GM18909 (cell line): ENCODE data around the gene EIF1AX.
"Not testable (repeated sequence)": the region's sequence is repeated elsewhere in the genome, so short reads cannot be mapped to it uniquely, and the experiment has no call there.

Experiments
- ATAC-seq: cut with Tn5 transposase; IDR thresholded peaks from one replicate; pipeline ENCODE4 v1.9.1; 2021; ENCODE audit warnings: mild to moderate bottlenecking; ENCODE audit not compliant: unreplicated experiment, poor library complexity

The EIF1AX gene, protein sequence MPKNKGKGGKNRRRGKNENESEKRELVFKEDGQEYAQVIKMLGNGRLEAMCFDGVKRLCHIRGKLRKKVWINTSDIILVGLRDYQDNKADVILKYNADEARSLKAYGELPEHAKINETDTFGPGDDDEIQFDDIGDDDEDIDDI

DNA sequence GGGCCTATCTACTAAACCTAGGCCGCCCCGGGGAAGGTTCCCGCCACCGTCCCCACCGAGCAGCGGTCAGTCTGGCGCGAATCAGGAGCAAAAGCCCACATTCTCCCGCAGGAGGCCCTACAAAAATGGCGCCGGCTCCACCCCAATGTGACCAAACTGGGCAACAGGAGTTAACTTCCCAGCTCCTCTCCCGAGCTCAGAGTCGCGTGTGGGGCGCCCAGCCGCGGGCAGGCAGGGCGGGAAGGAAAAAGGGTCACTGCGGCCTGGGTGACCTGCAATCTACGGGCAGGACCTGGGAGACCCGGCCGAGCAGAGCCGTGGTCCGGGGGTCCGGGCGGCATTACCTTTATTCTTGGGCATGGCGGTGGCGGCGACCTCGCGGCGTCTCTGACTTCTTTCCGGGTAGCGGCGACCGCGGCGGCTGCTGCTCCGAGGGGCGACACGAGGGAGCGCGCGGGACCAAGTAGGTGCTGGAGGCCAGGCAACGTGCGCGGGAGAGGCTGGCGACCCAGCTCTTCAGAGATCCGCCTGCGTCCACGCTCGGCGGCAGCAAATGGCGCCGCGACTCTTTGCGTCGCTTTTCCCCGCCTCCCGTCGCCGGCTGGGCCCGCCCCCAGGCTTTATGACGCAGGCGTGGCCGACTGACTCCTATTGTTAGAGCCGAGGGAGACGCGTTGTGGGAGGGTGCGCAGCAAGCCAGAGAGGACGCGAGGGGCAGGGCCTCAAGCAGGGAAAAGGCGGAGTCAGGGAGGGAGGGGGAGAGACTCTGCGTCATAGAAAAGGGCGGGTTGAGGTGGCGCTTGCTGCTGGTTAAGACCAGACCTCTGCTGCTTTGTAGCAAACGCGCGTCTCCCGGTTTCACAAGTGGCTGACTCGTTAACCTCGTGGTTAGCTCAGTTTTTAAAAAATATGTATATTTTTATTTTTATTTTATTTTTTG, at the start of gene EIF1AX:
Gene EIF1AX, minus strand, starts transcription at position 558 of the 940 bp plus-strand sequence. Its CDS starts 198 bp downstream, at position 360.
- ATAC-seq = peak; percentile 99

DNA sequence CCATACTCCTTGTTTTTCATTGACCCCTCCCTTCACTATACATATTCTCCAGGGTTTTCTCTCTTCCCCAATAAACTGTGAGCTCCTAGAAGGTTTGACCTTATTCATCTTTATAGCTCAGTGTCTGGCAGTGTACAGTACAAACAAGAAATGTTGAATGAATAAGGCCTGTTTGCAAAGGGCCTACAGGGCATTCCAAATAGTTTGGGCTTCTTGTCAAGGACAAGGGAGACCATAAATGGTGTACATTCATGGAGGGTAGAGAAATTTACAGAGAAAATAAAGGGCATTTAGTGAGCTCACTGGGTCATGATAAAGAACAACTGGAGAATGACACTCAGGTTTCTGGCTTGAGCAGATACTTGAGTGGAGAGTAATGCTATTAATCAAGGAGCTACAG, 47.5 kb upstream of the EIF1AX start:
- ATAC-seq = no peak

DNA sequence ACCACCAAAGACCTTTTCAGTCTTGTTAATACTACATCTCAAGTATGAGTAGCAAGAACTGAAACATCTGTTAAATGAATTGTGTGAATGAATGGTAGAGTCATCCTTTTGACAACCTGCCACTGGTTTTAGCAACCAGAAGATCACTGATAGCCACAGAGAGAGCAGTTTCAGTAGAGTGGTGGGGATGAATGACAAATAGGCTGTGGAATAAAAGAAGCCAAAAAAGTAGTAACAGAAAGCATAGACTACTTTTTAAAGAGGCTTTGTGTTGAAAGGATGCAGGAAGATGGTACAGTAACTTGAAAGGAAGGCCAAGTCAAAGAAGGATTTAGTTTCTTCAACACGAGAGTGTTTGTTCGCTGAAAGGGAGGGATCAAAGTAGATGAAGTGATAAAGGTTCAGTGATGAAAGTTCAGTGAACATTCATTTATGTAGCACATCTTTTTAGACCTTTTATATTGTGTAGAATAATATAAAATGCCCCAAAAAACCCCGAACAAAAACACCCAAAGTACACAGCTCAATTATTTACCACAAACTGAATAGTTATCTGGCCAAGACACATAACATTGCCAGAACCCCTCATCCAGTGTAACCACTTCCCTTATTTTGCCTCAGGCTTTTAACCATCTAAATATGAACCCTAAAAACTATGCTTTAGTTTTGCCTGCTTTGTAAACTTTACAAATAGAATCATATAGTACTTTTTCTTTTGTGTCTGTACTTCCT, 40.1 kb upstream of the EIF1AX start:
- ATAC-seq = no peak

DNA sequence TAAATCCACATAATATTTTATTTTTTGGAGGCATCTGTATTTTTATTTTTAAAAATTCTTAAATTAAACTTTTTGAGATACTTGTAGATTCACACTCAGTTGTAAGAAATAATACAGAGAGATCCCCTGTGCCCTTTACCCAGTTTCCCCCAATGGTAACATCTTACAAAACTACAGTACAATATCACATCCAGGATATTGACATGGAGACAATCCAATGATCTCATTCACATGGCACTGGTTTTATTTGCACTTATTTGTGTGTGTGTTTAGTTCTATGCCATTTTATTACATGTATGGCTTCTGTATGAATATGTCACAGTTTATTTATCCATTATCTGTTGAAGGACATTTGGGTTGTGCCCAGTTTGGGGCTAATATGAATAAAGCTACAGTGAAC, 35.5 kb upstream of the EIF1AX start:
- ATAC-seq = no peak

DNA sequence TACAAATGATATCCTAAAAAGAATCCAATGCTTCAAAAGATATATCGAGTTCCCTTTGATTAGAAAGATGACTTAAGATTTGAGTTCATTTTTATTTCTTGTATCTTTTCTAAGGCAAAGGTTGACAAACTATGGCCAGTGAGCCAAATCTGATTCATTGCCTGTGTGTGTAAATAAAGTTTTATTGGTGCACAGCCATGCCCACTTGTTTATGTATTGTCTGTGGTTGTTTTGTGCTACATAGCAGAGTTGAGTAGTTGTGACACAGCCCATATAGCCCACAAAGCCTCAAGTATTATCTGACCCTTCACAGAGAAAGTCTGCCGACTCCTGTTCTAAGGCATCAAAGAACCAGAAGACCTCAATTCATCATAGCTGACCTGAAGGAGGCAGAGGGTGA, 32.2 kb upstream of the EIF1AX start:
- ATAC-seq = no peak

DNA sequence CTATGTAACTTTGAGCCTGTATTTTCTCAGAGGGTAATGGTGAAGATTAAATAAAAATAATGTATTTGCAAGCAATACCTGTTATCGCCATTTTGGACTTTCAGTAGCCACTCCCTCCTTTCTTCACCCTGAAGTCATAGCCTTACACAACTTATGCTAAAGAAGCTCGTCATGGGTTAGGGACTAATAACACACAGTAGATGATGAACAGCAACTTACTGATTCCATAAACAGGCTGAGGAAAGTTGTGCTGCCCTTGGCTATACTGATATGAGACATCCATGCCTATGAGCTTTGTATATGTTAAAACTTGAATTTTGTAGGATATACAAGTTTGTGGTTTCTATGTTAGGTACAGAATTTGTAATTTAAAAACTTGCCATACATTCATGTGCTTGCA, 31.7 kb upstream of the EIF1AX start:
- no peak for ATAC-seq

DNA sequence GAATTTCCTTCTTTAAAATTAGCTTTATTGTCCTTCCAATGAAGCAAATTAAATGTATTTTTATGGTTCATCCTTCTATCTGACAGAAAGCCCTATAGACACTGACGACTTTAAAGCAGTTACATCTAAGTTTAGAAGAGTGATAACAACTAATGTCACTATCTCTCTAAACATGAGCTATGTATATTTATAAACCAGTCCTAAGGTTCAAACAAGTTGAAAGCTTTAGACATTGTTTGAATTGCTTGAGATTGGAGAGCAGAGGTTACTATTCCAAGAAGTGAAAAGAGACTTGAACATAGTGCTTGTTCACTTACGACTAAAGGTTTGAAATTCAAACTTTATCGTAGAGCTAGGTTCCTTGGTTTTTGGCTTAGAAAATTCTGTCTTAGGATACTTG, 30.2 kb upstream of the EIF1AX start:
- no peak for ATAC-seq

DNA sequence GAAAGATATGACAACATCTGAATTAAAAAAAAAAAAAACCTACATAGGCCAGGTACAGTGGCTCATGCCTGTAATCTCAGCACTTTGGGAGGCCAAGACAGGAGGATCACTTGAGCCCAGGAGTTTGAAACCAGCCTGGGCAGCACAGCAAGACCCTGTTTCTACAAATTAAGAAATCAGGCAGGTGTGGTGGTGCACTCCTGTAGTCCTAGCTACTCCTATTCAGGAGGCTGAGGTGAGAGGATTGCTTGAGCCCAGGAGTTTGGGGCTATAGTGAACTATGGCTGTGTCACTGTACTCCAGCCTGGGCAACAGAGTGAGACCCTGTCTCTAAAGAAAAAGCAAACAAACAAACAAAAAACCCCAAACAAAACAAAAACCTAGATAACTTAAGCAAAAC, 20.9 kb upstream of the EIF1AX start:
- not testable (repeated sequence) for ATAC-seq

DNA sequence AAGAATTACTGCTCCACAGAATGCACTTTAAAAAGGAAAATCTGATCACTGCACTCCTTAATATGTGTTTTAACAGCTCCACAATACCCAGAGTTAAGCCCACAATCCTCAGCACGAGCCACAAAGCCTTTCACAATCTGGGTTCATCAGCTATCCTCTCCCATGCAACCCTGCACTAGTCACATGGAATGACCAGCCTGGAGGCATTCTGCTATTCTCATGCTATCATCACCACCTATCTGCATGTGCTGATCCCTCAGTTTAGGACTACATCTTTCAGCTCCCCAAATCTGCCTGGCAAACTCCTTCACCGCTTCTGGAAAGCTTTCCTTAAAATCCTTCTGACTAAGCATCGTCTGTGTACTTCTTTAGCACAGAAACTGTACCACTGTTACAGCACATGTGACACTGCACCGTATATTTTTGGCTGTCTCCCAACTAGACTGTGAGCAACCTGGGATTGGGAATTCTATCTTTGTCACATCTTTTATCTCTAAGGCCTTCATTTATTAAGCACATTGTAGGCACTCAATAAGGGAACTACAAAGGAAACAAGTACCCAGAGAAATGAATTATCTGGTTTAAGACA, 18.3 kb upstream of the EIF1AX start:
- no peak for ATAC-seq

DNA sequence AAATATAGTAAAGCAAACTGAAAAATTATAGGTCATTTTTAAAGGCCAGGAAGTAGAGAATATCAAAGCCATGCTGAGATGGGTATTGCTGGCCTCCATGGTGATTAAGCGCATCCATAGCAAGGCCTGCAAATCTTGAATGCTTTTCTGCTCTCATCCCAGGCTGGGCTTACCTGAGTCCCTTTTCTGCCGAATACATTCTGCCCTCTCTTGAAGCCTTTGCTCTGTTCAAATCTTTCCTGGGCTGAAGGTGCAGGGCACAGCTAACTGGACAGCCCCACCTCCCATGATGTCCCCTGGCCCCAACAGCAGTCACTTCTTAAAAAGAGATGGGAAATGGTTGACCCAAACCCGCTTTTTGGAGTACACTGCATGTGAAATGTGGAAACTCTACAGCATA, 10.1 kb upstream of the EIF1AX start:
- no peak for ATAC-seq

DNA sequence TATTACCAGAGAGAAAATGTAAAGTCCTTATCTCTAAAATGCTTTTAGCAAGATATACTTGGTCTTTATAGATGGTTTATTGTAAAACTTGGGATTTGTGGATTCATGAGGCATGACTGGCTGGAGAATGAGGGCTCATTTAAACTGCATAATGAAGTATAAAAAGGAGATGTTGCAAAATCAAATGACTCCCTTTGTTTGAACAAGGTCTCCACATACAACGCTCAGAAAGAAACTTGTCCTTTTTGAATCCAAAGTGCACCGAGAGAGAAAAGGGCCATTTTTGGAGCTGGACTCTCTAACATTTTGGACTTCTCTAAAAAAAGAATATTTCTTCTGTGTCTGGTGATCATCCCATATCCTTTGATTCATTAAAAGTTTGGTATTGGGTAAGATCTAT, 7.7 kb upstream of the EIF1AX start:
- ATAC-seq = no peak

DNA sequence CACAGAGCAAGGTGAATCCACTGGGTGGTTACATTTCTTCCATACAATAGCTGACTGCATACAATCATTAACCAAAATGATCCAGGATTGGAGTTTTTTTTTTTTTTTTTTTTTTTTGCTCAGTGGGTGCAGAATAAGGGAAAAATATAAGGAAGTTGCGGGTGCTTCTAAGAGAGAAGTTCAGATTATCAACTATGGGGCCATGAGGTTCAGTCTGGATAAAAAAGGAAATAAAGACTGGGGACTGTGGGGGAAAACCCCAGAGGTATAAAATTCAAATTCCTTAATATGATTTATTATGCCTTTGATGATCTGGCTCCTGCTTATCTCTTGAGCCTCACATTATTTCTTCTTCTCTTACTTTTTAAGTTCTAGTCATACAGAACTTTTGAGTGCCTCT, 5.9 kb upstream of the EIF1AX start:
- ATAC-seq = no peak

DNA sequence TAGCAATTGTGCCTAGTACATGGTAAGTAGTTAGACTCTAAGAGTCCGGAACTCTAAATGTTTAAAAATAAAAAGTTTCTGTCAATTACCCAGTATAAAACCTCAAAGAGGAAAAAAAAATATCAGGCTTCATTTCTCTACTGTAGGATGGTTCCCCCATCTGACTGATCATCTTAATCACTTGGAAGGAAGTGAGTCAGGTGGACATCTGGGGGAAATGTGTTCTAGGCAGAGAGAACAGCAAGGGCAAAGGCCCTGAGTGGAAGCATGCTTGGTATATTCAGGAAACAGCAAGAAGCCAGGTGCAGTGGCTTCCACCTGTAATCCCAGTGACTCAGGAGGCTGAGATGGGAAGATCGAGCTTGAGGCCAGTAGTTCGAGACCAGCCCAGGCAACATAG, 2.9 kb upstream of the EIF1AX start:
- no peak for ATAC-seq

DNA sequence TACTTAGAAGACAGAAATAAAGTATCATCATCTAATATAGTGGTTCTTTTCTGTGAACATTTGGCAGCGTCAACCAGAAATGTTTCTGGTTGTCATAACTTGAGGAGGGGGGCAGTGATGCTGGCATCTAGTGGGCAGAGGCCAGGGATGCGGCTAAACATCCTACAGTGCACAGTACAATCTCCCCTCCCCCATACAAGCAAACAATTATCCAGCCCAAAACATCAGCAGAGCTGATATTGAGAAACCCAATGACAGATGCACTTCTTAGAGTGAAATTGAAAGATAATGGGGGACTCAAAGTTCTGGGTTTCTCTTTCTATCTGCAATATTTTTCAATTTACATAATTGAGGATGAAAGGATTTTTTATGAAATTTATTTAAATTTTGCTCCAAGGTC, 1.9 kb upstream of the EIF1AX start:
- no peak for ATAC-seq

DNA sequence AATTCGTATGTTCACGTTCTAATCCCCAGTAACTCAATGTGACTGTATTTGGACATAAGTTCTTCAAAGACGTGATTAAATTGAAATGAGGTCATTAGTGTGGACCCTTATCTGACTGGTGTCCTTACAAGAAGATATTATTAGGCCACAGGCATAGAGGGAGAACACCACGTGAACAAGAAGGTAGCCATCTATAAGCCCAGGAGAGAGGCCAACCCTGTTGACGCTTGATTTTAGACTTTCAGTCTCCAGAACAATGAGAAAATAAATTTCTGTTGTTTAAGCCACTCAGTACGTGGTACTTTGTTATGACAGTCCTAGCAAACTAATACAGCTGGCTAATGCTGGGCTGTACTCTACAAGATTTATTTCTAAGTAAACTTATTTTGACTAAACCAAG, 1.5 kb upstream of the EIF1AX start:
- no peak for ATAC-seq

DNA sequence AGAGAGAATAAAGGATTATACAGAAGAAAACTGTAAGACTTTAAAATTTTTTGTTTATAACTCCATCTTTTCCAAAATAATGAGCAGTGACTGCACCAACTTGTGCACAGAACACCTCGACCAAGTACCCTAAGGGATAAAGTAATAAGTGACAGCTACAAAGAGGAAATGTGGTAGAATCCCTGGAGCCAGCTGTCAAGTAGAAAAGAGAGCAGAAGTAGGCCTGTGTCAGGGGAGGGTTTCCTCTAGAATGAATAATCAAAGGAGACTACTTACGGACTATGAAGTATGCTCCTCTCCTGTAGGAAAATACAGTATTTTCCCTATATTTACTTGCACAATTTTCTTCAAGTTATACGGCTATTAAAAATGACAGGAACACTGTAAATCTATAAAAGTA, 1.2 kb downstream of the EIF1AX start:
- no peak for ATAC-seq

DNA sequence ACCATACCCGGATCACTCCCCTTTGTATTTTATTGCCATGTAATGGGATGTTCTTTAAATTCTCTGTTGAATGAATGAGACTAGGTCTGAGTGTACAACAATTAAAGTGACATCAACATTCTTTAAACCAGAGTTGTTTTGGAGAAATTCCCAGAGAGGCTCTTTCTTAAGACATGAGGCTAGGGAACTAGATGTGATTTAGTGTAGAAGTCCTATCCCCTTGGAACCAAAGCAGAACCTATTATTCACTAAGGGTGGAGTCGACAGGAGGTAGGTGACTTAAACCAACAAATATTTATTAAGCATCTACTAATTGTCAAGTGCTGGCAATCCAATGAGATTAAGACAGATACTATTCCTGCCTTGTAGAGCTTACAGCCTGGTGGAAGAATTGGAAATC, 1.7 kb downstream of the EIF1AX start:
- ATAC-seq = no peak

DNA sequence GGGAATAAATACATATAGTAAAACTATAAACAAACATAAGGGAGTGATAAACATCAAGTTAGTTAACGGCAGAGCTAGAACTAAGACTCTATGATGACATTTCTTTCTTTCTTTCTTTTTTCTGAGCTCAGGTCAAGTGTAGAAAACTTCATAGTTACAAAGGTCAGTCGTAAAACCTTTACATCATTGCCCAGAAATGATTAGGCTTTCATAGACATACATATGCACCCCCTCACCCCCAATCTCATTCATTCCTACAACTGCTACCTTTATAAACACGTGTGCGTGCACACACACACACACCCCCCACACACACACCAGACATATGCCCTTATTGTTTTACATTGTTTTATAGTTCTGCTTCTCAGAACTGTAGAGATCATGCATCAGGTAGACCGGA, 5.7 kb downstream of the EIF1AX start:
- no peak for ATAC-seq

DNA sequence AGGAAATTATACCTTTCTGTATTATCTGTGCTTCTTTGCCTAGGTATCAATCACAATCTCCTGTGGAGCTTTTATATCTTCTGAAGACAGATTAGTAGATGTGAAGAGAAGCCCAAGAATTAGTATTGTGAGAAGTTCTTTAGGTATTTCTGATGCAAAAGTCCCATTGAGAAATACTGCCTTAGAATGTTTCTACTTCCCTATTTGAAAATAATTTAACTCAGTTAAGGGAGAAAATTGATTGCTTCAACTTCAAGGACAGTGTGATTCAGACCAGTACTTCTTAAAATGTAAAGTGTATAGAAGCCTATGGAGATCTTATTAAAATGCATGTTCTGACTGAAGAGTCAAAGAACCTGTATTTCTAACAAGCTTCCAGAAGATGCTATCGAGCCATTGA, 9.0 kb downstream of the EIF1AX start:
- ATAC-seq = no peak

DNA sequence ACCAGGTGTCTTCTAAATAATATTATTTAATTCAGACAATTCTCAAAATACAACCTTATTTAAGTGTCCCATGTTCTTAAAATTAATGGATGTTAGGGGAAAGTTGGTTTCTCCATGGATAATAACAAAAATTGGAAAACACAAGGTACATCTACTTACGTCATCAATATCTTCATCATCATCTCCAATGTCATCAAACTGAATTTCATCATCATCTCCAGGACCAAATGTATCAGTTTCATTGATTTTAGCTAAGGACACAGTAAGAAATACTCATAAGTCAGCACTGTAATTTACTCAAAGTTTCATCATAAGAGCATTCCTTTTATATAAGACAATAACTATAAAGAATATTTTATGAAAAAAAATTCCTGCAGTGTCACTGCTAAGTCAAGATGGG, 11.3 kb downstream of the EIF1AX start:
- ATAC-seq = no peak

DNA sequence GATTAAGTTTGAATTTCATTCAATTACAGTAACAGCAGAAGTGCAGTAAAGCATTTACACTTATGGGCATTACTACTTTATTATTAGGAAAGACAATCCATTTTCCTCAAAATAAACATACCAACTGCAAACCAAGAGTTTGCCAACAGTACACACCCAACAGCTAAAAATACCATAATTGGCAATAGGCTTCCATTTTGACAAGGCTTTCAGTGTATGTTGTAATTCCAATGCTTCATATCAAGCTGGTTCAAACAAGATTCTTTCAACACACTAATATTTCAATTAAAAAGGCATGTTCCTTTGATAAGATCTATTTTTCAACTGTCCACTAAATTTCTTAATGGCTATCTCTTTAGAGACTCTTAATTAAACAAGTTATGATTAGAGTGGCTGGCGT, 12.1 kb downstream of the EIF1AX start:
- no peak for ATAC-seq
